MM.1S (cell line): ENCODE measurements around the gene SUDS3.

ENCODE experiments used
- DNase-seq: peaks from one replicate; pipeline ENCODE4 v3.0.0-alpha.2; 2015
- H2AFZ ChIP-seq: fragments of 300-600 bp; sonication (generic); 2 replicates; pipeline ENCODE4 v1.6.0; 2016; ENCODE audit warnings: antibody characterized with exemption, low read length
- H3F3A ChIP-seq: fragments of 300-600 bp; sonication (generic); 2 replicates; pipeline ENCODE4 v1.6.1; 2016; ENCODE audit warnings: mild to moderate bottlenecking, antibody characterized with exemption, low read length, moderate library complexity, mixed read lengths; ENCODE audit not compliant: insufficient read depth
- H3K27ac ChIP-seq: fragments of 300-600 bp; sonication (generic); 2 replicates; pipeline ENCODE4 v1.5.1; 2016; ENCODE audit warnings: mild to moderate bottlenecking, low read length
- H3K27me3 ChIP-seq: fragments of 300-600 bp; sonication (generic); replicated peaks from 2 replicates; pipeline ENCODE4 v1.6.0; 2016; ENCODE audit warnings: low read length; ENCODE audit not compliant: insufficient read depth
- H3K36me3 ChIP-seq: fragments of 300-600 bp; sonication (generic); replicated peaks from 2 replicates; pipeline ENCODE4 v1.6.1; 2016; ENCODE audit warnings: mild to moderate bottlenecking, low read length, mixed read lengths; ENCODE audit not compliant: insufficient read depth
- H3K4me1 ChIP-seq: fragments of 300-600 bp; sonication (generic); 2 replicates; pipeline ENCODE4 v1.6.1; 2016; ENCODE audit warnings: low read length, mixed read lengths
- H3K4me2 ChIP-seq: fragments of 300-600 bp; sonication (generic); 2 replicates; pipeline ENCODE4 v1.6.0; 2016; ENCODE audit warnings: low read depth, low read length
- H3K4me3 ChIP-seq: fragments of 300-600 bp; sonication (generic); 2 replicates; pipeline ENCODE4 v1.5.1; 2016; ENCODE audit warnings: low read length, mixed read lengths
- H3K79me2 ChIP-seq: fragments of 300-600 bp; sonication (generic); 2 replicates; pipeline ENCODE4 v1.6.1; 2016; ENCODE audit warnings: mixed run types, low read length, mixed read lengths
- H3K9ac ChIP-seq: fragments of 300-600 bp; sonication (generic); 2 replicates; pipeline ENCODE4 v1.6.1; 2016; ENCODE audit warnings: low read length, mixed read lengths
- H3K9me2 ChIP-seq: fragments of 300-600 bp; sonication (generic); replicated peaks from 2 replicates; pipeline ENCODE4 v1.6.1; 2016; ENCODE audit warnings: mild to moderate bottlenecking, low read length, mixed read lengths; ENCODE audit not compliant: insufficient read depth
- H3K9me3 ChIP-seq: fragments of 300-600 bp; sonication (generic); replicated peaks from 2 replicates; pipeline ENCODE4 v1.6.1; 2016; ENCODE audit warnings: mild to moderate bottlenecking, low read length, mixed read lengths; ENCODE audit not compliant: insufficient read depth
- H4K20me1 ChIP-seq: fragments of 300-600 bp; sonication (generic); 2 replicates; pipeline ENCODE4 v1.6.1; 2016; ENCODE audit warnings: mild to moderate bottlenecking, low read length, moderate library complexity, mixed read lengths; ENCODE audit not compliant: insufficient read depth
- EZH2 ChIP-seq: fragments of 300-600 bp; sonication (generic); optimal IDR thresholded peaks from 2 replicates; pipeline ENCODE3; 2017; ENCODE audit warnings: low read depth, mild to moderate bottlenecking, antibody characterized with exemption, low read length, mixed read lengths
- EZH2phosphoT487 ChIP-seq: fragments of 300-600 bp; sonication (generic); IDR thresholded peaks from 2 replicates; pipeline ENCODE4 v1.6.1; 2018; ENCODE audit warnings: antibody characterized with exemption, low read length
- TF ChIP-seq, protein P1 (sequence below): fragments of 300-600 bp; sonication (generic); IDR thresholded peaks from 2 replicates; pipeline ENCODE4 v1.5.1; 2016; ENCODE audit warnings: antibody characterized with exemption, low read length, mixed read lengths

Gene SUDS3

DNA sequence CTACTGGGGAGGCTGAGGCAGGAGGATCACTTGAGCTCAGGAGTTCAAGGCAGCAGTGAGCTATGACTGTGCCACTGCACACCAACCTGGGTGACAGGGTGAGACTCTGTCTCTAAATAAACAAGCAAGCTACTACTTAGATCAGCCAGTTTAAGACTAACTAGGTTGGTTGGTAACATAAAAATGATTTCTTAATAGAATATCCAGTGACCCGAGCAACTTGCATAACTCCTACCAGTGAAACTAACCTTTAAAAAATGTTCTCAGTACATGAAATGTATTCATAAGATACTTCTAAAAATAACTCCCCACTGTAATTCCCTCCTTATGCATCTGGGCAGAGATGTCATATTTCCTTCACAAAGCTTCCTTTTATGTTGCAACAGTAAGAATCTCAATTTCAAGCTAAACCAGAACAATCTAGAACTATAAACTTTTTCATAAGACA is 19.5 kb upstream of the SUDS3 start:
- H3K27me3 ChIP-seq = no peaks in the 10 kb centered on the region
- no peaks in the 10 kb centered on the region for H4K20me1 ChIP-seq
- no peaks in the 10 kb centered on the region for H3K9me3 ChIP-seq
- no peak for DNase-seq
- H3K4me3 ChIP-seq = no peak overlapping the region
- H3K4me2 ChIP-seq = no peak overlapping the region
- H2AFZ ChIP-seq = no peak overlapping the region
- H3K9me2 ChIP-seq = no peaks in the 10 kb centered on the region
- TF ChIP-seq EZH2phosphoT487 (no peak), EZH2 (no peak)
- TF ChIP-seq, protein P1, sequence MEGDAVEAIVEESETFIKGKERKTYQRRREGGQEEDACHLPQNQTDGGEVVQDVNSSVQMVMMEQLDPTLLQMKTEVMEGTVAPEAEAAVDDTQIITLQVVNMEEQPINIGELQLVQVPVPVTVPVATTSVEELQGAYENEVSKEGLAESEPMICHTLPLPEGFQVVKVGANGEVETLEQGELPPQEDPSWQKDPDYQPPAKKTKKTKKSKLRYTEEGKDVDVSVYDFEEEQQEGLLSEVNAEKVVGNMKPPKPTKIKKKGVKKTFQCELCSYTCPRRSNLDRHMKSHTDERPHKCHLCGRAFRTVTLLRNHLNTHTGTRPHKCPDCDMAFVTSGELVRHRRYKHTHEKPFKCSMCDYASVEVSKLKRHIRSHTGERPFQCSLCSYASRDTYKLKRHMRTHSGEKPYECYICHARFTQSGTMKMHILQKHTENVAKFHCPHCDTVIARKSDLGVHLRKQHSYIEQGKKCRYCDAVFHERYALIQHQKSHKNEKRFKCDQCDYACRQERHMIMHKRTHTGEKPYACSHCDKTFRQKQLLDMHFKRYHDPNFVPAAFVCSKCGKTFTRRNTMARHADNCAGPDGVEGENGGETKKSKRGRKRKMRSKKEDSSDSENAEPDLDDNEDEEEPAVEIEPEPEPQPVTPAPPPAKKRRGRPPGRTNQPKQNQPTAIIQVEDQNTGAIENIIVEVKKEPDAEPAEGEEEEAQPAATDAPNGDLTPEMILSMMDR = no peak
- H3K36me3 ChIP-seq = no peaks in the 10 kb centered on the region
- no peak overlapping the region for H3K27ac ChIP-seq
- no peaks in the 10 kb centered on the region for H3K4me1 ChIP-seq
- no peaks in the 10 kb centered on the region for H3K79me2 ChIP-seq
- no peaks in the 10 kb centered on the region for H3F3A ChIP-seq
- no peak overlapping the region for H3K9ac ChIP-seq

DNA sequence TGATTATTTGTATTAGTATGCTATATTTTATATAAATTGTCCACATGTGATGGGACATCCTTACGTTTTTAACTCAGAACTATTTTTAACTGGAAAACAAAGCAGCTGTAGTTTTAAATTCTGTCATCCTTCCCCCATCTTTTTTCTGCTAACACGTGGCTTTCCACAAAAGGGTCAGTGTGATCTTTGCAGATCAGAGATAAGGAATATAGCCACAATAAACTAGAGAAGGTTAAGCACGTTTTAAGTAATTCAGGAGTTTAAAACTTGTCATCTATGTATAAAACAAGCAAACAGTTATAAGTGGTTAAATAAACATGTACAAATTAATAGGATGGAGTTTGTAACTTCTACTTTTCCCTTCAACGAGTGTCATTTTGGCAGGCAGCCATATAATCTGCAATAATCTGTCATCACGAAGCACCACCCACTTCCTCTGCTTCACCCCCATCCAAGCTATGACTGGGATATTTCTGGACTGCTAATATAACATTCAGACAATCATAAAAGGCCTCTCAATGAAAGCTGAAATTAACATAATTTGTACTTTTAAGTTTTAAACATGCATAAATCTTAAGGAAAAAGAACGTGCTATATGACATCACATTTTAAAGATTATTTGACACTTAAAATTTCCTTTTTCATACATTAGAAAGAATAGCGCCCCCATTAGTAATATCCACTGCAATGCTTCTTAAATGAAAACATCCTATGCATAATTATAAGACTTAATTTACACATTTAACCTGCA is 18.9 kb upstream of the SUDS3 start:
- no peak overlapping the region for H3K4me2 ChIP-seq
- H3K9me2 ChIP-seq = no peaks in the 10 kb centered on the region
- H3K9ac ChIP-seq = no peak overlapping the region
- no peaks in the 10 kb centered on the region for H3F3A ChIP-seq
- H3K4me1 ChIP-seq = no peaks in the 10 kb centered on the region
- H3K36me3 ChIP-seq = no peaks in the 10 kb centered on the region
- H3K4me3 ChIP-seq = no peak overlapping the region
- no peak for DNase-seq
- no peaks in the 10 kb centered on the region for H3K9me3 ChIP-seq
- no peaks in the 10 kb centered on the region for H4K20me1 ChIP-seq
- H3K79me2 ChIP-seq = no peaks in the 10 kb centered on the region
- no peak for TF ChIP-seq EZH2phosphoT487
- H3K27ac ChIP-seq = no peak overlapping the region
- no peaks in the 10 kb centered on the region for H3K27me3 ChIP-seq
- no peak overlapping the region for H2AFZ ChIP-seq

DNA sequence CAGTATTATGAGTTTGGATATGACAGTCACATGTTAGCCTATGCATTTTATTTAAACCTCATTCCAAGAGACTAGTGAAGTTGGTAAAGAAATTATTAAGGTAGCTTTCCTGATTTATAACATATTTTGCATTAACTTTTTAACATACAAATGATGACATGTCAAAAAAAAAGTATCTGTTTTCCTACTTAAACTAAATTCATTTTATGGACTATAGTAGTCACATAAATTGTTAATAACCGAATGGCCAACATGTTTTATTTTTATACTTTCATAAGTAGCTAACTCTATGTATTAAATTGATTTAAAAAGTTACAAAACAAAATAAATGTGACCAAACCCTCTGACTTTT is 18.4 kb upstream of the SUDS3 start:
- Histone ChIP-seq H3K36me3 (no peaks in the 10 kb centered on the region), H3K27me3 (no peaks in the 10 kb centered on the region), H4K20me1 (no peaks in the 10 kb centered on the region), H3K9ac (no peak overlapping the region), H3K9me2 (no peaks in the 10 kb centered on the region), H3K4me2 (no peak overlapping the region), H3K79me2 (no peaks in the 10 kb centered on the region), H3F3A (no peaks in the 10 kb centered on the region), H2AFZ (no peak overlapping the region), H3K27ac (no peak overlapping the region), H3K9me3 (no peaks in the 10 kb centered on the region), H3K4me1 (no peaks in the 10 kb centered on the region), H3K4me3 (no peak overlapping the region)
- no peak for DNase-seq
- no peak for TF ChIP-seq EZH2phosphoT487
- TF ChIP-seq, protein P1 = no peak
- TF ChIP-seq EZH2 = no peak
